ENCODE data around the gene HAUS6. TPM values are rescaled to one million over a fixed set of nuclear protein-coding genes. Genes with fewer than 3 reads are reported as not detected.

HAUS6 gene
- total RNA-seq, 1 donor: 23.7 TPM

DNA sequence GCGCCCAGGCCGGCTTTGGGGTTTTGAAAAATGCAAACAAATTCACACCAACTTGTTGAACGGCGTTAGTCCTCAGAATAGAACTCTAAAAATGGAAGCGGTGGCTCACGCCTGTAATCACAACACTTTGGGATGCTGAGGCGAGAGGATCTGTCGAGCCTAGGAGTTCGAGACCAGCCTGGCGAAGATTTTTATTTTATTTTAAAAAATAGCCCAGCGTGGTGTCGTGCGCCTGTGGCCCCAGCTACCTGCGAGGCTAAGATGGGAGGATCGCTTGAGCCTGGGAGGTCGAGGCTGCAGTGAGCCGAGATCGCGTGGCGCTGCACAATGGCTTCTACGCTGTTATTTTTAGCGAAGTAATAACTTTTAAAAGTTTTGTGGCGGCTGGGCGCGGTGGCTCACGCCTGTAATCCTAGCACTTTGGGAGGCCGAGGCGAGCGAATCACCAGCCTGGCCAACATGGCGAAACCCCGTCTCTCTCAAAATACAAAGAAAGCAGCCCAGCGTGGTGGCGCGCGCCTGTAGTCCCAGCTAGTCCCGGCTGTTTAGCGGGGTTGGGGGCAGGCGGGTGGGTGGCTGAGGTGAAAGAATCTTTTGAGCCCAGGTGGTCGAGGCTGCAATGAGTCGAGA is 25.3 kb upstream of the HAUS6 start:
- DNase-seq (ENCODE audit: low read depth): peak; percentile 69
- TF ChIP-seq, protein P1, sequence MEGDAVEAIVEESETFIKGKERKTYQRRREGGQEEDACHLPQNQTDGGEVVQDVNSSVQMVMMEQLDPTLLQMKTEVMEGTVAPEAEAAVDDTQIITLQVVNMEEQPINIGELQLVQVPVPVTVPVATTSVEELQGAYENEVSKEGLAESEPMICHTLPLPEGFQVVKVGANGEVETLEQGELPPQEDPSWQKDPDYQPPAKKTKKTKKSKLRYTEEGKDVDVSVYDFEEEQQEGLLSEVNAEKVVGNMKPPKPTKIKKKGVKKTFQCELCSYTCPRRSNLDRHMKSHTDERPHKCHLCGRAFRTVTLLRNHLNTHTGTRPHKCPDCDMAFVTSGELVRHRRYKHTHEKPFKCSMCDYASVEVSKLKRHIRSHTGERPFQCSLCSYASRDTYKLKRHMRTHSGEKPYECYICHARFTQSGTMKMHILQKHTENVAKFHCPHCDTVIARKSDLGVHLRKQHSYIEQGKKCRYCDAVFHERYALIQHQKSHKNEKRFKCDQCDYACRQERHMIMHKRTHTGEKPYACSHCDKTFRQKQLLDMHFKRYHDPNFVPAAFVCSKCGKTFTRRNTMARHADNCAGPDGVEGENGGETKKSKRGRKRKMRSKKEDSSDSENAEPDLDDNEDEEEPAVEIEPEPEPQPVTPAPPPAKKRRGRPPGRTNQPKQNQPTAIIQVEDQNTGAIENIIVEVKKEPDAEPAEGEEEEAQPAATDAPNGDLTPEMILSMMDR (IDR thresholded peaks at IDR 0.05; ENCODE audit: insufficient read depth, low read depth, low read length): no peak
- H3K4me3 ChIP-seq (ENCODE audit: low read depth, low read length): peak overlapping the region; percentile 92

DNA sequence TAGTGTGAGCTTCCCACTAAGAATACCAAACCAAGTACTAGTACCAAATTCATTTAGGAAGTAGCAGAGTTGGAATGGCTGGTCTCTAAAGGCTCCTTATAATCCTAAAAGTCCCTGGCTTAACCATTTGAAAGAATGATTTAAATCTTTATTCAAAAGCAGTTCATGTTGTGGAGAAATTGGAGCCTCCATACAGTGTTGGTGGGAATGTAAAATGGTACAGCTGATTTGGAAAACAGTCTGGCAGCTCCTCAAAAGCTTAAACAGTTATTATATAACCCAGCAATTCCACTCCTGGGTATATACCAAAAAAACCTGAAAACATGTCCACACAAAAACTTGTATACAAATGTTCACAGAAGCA is 21.7 kb upstream of the HAUS6 start:
- TF ChIP-seq, protein P1 (IDR thresholded peaks at IDR 0.05; ENCODE audit: insufficient read depth, low read depth, low read length): no peak
- DNase-seq (ENCODE audit: low read depth): no peak
- H3K4me3 ChIP-seq (ENCODE audit: low read depth, low read length): peak overlapping the region; percentile 92

DNA sequence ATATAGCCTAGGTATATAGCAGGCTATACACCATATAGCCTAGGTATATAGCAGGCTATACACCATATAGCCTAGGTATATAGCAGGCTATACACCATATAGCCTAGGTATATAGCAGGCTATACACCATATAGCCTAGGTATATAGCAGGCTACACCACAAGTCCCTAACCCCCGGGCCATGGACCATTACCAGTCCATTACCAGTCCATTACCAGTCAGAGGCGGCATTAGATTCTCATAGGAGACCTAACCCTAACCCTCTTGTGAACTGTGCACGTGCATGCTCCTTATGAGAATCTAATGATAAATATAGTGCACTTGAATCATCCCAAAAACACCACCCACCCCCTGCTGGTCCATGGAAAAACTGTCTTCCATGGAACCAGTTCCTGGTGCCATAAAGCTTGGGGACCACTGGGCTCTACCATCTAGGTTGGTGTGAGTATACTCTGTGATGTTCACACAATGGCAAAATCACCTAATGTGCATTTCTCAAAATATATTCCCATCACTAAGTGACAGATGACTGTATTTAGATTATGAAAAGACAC is 19.9 kb upstream of the HAUS6 start:
- no peak for DNase-seq (ENCODE audit: low read depth)
- TF ChIP-seq, protein P1 (IDR thresholded peaks at IDR 0.05; ENCODE audit: insufficient read depth, low read depth, low read length): peak; percentile 25

DNA sequence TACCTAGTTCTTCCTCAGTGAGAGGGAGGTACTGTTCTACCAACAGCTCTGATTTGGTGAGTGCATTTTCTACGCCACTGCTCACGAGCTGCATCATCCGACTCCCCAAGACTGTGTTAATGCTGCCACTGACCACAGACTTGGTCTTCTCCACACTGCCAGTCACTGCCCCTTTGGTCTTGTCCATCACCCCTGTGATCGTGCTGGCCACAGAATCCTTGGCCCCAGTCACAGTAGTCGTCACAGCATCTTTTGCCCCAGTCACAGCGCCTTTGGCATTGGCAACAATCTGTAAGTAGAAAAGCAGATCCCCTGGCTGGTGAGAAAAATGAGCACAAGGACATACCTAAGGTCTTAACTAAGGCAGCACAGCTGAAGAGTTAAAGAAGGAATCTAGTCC is 18.2 kb upstream of the HAUS6 start:
- TF ChIP-seq, protein P1 (IDR thresholded peaks at IDR 0.05; ENCODE audit: insufficient read depth, low read depth, low read length): no peak
- no peak for DNase-seq (ENCODE audit: low read depth)
- no peak overlapping the region for H3K4me3 ChIP-seq (ENCODE audit: low read depth, low read length)

More for the DNA sequence above, 19.9 kb upstream of the HAUS6 start:
- H3K4me3 ChIP-seq (ENCODE audit: low read depth, low read length): no peak overlapping the region

DNA sequence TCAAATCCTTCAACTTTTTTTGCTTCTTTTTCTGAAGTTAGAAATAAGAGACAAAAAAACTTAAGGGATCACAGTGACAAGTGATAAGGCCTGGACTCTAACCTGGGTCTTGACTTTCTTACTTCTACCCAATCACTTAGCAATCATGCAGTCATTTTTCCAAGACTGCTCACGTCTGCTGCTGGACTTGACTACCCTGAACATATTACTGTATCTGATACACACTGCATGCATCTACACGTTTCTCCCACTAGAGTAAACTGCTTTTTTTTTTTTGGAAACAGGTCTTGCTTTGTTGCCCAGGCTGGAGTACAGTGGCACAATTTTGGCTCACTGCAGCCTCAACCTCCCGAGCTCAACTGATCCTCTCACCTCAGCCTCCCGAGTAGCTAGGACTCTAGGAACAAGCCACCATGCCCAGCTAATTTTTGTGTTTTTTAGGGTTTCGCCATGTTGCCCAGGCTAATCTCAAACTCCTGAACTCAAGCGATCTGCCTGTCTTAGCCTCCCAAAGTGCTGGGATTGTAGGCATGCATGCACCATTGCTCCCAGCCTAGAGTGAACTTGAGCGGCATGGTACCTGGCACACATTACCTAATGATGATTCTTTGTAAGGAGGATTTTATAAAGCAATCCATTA is 17.2 kb upstream of the HAUS6 start:
- no peak overlapping the region for H3K4me3 ChIP-seq (ENCODE audit: low read depth, low read length)
- DNase-seq (ENCODE audit: low read depth): no peak
- TF ChIP-seq, protein P1 (IDR thresholded peaks at IDR 0.05; ENCODE audit: insufficient read depth, low read depth, low read length): no peak

DNA sequence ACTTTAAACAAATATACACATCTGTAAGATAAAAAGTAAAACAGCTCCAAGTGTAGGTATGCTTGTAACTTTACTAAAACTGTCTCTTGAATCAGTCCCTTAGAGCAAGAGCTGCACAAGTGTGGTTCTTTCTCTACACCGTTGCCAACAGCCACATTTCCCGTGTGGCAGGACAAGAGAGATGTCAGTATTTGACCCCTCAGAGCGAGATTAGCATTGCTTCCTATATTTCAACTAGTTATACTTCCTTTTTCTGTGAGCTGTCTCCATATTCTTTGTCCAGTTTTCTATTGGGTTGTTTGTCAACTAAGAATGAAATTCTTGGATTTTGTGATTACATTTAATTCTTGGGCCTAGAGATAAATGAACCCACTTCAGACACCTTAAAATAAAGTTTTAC is 16.5 kb upstream of the HAUS6 start:
- TF ChIP-seq, protein P1 (IDR thresholded peaks at IDR 0.05; ENCODE audit: insufficient read depth, low read depth, low read length): no peak
- H3K4me3 ChIP-seq (ENCODE audit: low read depth, low read length): no peak overlapping the region
- DNase-seq (ENCODE audit: low read depth): no peak
